ENCODE measurements around the gene ZNF282. TPM values are rescaled to one million over a fixed set of nuclear protein-coding genes. Genes with fewer than 3 reads are reported as not detected.

Gene ZNF282
- 10 to 100 TPM; 35.8 to 36.6 TPM for total RNA-seq
- 1.5 TPM for polyA plus RNA-seq

- H3K4me3 ChIP-seq (ENCODE audit: low read length) = peak within 1 kb of the TSS; percentile 88
- H3K36me3 ChIP-seq (ENCODE audit: insufficient read depth, low read length) = peaks cover 8% of the 10 kb centered on the region
- peak within 1 kb of the TSS; percentile 89 for H3K27ac ChIP-seq (ENCODE audit: low read depth, low read length)
- DNase-seq = peak; percentile 54 to 76 (median 62)
- Mint-ChIP-seq H3K4me3 (peak within 1 kb of the TSS; percentile 86 to 97 (median 90)), H3K4me1 (peaks cover 31 to 51% (median 37%) of the 10 kb centered on the region in 3 donors), H3K27ac (peak within 1 kb of the TSS; percentile 75 to 94 (median 90)), H3K36me3 (peaks cover 4 to 31% (median 14%) of the 10 kb centered on the region in 3 donors), H3K9me3 (no peaks in the 10 kb centered on the region), H3K27me3 (no peaks in the 10 kb centered on the region)
- CTCF ChIA-PET = interaction anchor here (0.6 to 1.9 kb wide), 16 partner anchors 10 to 429 kb away, joined by 3 to 12 read pairs (median 4); partner anchors contain the start of genes ZNF398, ZNF425 and ZNF783
- POLR2A ChIA-PET = interaction anchor here (1.1 to 1.2 kb wide), 2 partner anchors 48 to 429 kb away, joined by 3 to 5 read pairs; partner anchors contain the start of gene ZNF398
- no peaks in the 10 kb centered on the region for H3K27me3 ChIP-seq (ENCODE audit: insufficient read depth, low read length, poor library complexity, severe bottlenecking)
- H3K9me3 ChIP-seq (ENCODE audit: low read length) = no peaks in the 10 kb centered on the region
- peaks cover 16% of the 10 kb centered on the region for H3K4me1 ChIP-seq (ENCODE audit: insufficient read depth, low read length)
Observed at GRCh38 chr7:149195180-149196150, at the start of gene ZNF282. Gene ZNF282 (plus strand): TSS chr7:149195546. CDS start chr7:149195590, 44 bp downstream.

GRCh38 chr7:149147072-149147751 is 48.1 kb upstream of the ZNF282 start, which contains the start of gene ZNF398:
Gene ZNF398 (plus strand): TSS chr7:149147453. CDS start chr7:149147743, 290 bp downstream.
- Mint-ChIP-seq H3K4me1 (peaks cover 26 to 46% (median 36%) of the 10 kb centered on the region in 3 donors), H3K4me3 (peak within 1 kb of the TSS; percentile 80 to 98 (median 90)), H3K36me3 (peaks cover 0 to 11% (median 0%) of the 10 kb centered on the region in 3 donors), H3K27ac (peak within 1 kb of the TSS; percentile 75 to 97 (median 94)), H3K9me3 (no peaks in the 10 kb centered on the region), H3K27me3 (no peaks in the 10 kb centered on the region)
- CTCF ChIA-PET = interaction anchor here (0.8 to 4.8 kb wide), 14 partner anchors 10 to 548 kb away, joined by 3 to 61 read pairs (median 6); partner anchors contain the start of genes ZNF282 and ZNF425
- H3K27me3 ChIP-seq (ENCODE audit: insufficient read depth, low read length, poor library complexity, severe bottlenecking) = no peaks in the 10 kb centered on the region
- H3K9me3 ChIP-seq (ENCODE audit: low read length) = no peaks in the 10 kb centered on the region
- peak within 1 kb of the TSS; percentile 64 for H3K4me3 ChIP-seq (ENCODE audit: low read length)
- H3K4me1 ChIP-seq (ENCODE audit: insufficient read depth, low read length) = peaks cover 16% of the 10 kb centered on the region
- no peaks in the 10 kb centered on the region for H3K36me3 ChIP-seq (ENCODE audit: insufficient read depth, low read length)
- POLR2A ChIA-PET = interaction anchor here (0.6 to 3.3 kb wide), 9 partner anchors 11 to 447 kb away, joined by 3 to 34 read pairs (median 4); partner anchors contain the start of genes ZNF282, ZNF425 and ZNF786
- peak; percentile 70 to 86 (median 81) for DNase-seq
- peak within 1 kb of the TSS; percentile 64 for H3K27ac ChIP-seq (ENCODE audit: low read depth, low read length)

GRCh38 chr7:149147752-149148653 is 47.3 kb upstream of the ZNF282 start:
- Histone ChIP-seq H3K4me1 (ENCODE audit: insufficient read depth, low read length) (peaks cover 16% of the 10 kb centered on the region), H3K27ac (ENCODE audit: low read depth, low read length) (peak overlapping the region; percentile 64), H3K27me3 (ENCODE audit: insufficient read depth, low read length, poor library complexity, severe bottlenecking) (no peaks in the 10 kb centered on the region), H3K9me3 (ENCODE audit: low read length) (no peaks in the 10 kb centered on the region), H3K4me3 (ENCODE audit: low read length) (peak overlapping the region; percentile 64), H3K36me3 (ENCODE audit: insufficient read depth, low read length) (no peaks in the 10 kb centered on the region)
- peaks cover 0 to 12% (median 0%) of the 10 kb centered on the region in 3 donors for H3K36me3 Mint-ChIP-seq
- peak overlapping the region; percentile 60 to 92 (median 82) for H3K27ac Mint-ChIP-seq
- H3K9me3 Mint-ChIP-seq = no peaks in the 10 kb centered on the region
- DNase-seq = peak; percentile 54 to 79 (median 70)
- POLR2A ChIA-PET = interaction anchor here (0.6 to 3.3 kb wide), 7 partner anchors 20 to 448 kb away, joined by 3 to 34 read pairs (median 4); partner anchors contain the start of genes ZNF282, ZNF425 and ZNF786
- H3K4me3 Mint-ChIP-seq = peak overlapping the region; percentile 77 to 91 (median 82)
- peaks cover 26 to 48% (median 39%) of the 10 kb centered on the region in 3 donors for H3K4me1 Mint-ChIP-seq
- no peaks in the 10 kb centered on the region for H3K27me3 Mint-ChIP-seq
- CTCF ChIA-PET = interaction anchor here (0.8 to 4.8 kb wide), 13 partner anchors 9 to 282 kb away, joined by 3 to 61 read pairs (median 7); partner anchors contain the start of genes ZNF282 and ZNF425

- no peaks in the 10 kb centered on the region for H3K9me3 ChIP-seq (ENCODE audit: low read length)
- peaks cover 7% of the 10 kb centered on the region for H3K4me1 ChIP-seq (ENCODE audit: insufficient read depth, low read length)
- CTCF ChIA-PET = interaction anchor here (1.2 to 1.5 kb wide), 2 partner anchors 25 to 33 kb away, joined by 3 read pairs; partner anchors contain the start of gene ZNF425
- no peaks in the 10 kb centered on the region for H3K27me3 ChIP-seq (ENCODE audit: insufficient read depth, low read length, poor library complexity, severe bottlenecking)
- H3K27ac ChIP-seq (ENCODE audit: low read depth, low read length) = no peak overlapping the region
- POLR2A ChIA-PET = interaction anchor here (0.7 kb wide), 1 partner anchor 34 kb away, joined by 3 read pairs; no protein-coding TSS in a partner anchor
- no peaks in the 10 kb centered on the region for H3K9me3 Mint-ChIP-seq
- no peak overlapping the region for H3K4me3 ChIP-seq (ENCODE audit: low read length)
- H3K27me3 Mint-ChIP-seq = no peaks in the 10 kb centered on the region
- DNase-seq = no peak
- H3K36me3 Mint-ChIP-seq = peaks cover 3 to 33% (median 6%) of the 10 kb centered on the region in 3 donors
- peak overlapping the region in 4 of 8 donors; percentile 0 to 70 (median 40) for H3K27ac Mint-ChIP-seq
- H3K36me3 ChIP-seq (ENCODE audit: insufficient read depth, low read length) = peaks cover 13% of the 10 kb centered on the region
- H3K4me3 Mint-ChIP-seq = peak overlapping the region in 2 of 7 donors; percentile 2 to 37
- peaks cover 31 to 54% (median 44%) of the 10 kb centered on the region in 3 donors for H3K4me1 Mint-ChIP-seq
Observed at GRCh38 chr7:149150981-149151380, 44.4 kb upstream of the ZNF282 start.

GRCh38 chr7:149153346-149153745 is 42.0 kb upstream of the ZNF282 start:
- POLR2A ChIA-PET = no interaction called here

GRCh38 chr7:149154056-149154455 is 41.3 kb upstream of the ZNF282 start:
- Histone ChIP-seq H3K4me3 (ENCODE audit: low read length) (no peak overlapping the region), H3K27ac (ENCODE audit: low read depth, low read length) (no peak overlapping the region), H3K27me3 (ENCODE audit: insufficient read depth, low read length, poor library complexity, severe bottlenecking) (no peaks in the 10 kb centered on the region), H3K36me3 (ENCODE audit: insufficient read depth, low read length) (peaks cover 13% of the 10 kb centered on the region), H3K9me3 (ENCODE audit: low read length) (no peaks in the 10 kb centered on the region), H3K4me1 (ENCODE audit: insufficient read depth, low read length) (no peaks in the 10 kb centered on the region)
- no peaks in the 10 kb centered on the region for H3K9me3 Mint-ChIP-seq
- H3K4me3 Mint-ChIP-seq = peak overlapping the region in 1 of 7 donors; percentile 48
- ChIA-PET POLR2A (no interaction called here), CTCF (interaction anchor here (1.1 kb wide), 1 partner anchor 28 kb away, joined by 3 read pairs; no protein-coding TSS in a partner anchor)
- no peaks in the 10 kb centered on the region for H3K27me3 Mint-ChIP-seq
- peaks cover 26 to 41% (median 41%) of the 10 kb centered on the region in 3 donors for H3K4me1 Mint-ChIP-seq
- H3K36me3 Mint-ChIP-seq = peaks cover 13 to 44% (median 15%) of the 10 kb centered on the region in 3 donors
- no peak overlapping the region for H3K27ac Mint-ChIP-seq
- no peak for DNase-seq

More at GRCh38 chr7:149153346-149153745, 42.0 kb upstream of the ZNF282 start:
- Histone ChIP-seq H3K27me3 (ENCODE audit: insufficient read depth, low read length, poor library complexity, severe bottlenecking) (no peaks in the 10 kb centered on the region), H3K36me3 (ENCODE audit: insufficient read depth, low read length) (peaks cover 13% of the 10 kb centered on the region), H3K4me3 (ENCODE audit: low read length) (no peak overlapping the region), H3K27ac (ENCODE audit: low read depth, low read length) (no peak overlapping the region), H3K9me3 (ENCODE audit: low read length) (no peaks in the 10 kb centered on the region), H3K4me1 (ENCODE audit: insufficient read depth, low read length) (peaks cover 6% of the 10 kb centered on the region)
- peak overlapping the region in 1 of 8 donors; percentile 54 for H3K27ac Mint-ChIP-seq
- peak overlapping the region in 1 of 7 donors; percentile 62 for H3K4me3 Mint-ChIP-seq
- peaks cover 13 to 44% (median 15%) of the 10 kb centered on the region in 3 donors for H3K36me3 Mint-ChIP-seq
- CTCF ChIA-PET = interaction anchor here (1.1 kb wide), 1 partner anchor 27 kb away, joined by 3 read pairs; no protein-coding TSS in a partner anchor
- no peak for DNase-seq
- peaks cover 32 to 46% (median 46%) of the 10 kb centered on the region in 3 donors for H3K4me1 Mint-ChIP-seq
- no peaks in the 10 kb centered on the region for H3K27me3 Mint-ChIP-seq
- no peaks in the 10 kb centered on the region for H3K9me3 Mint-ChIP-seq

Data from CD8-positive, alpha-beta memory T cell (primary cell).